OCI-LY3 (cell line): Measurements from ENCODE around the gene IKZF5.

Source experiments
- EZH2phosphoT487 ChIP-seq: fragments of 200-600 bp; shearing (Covaris generic); IDR thresholded peaks from 2 replicates; pipeline ENCODE4 v1.6.1; 2018; ENCODE audit warnings: antibody characterized with exemption, mixed run types, low read depth
- TF ChIP-seq, protein P1 (sequence below): fragments of 200-600, 300-600 bp; sonication (generic); IDR thresholded peaks from 2 replicates; pipeline ENCODE4 v1.5.1; 2014; ENCODE audit warnings: antibody characterized with exemption, low read length, low read depth

DNA sequence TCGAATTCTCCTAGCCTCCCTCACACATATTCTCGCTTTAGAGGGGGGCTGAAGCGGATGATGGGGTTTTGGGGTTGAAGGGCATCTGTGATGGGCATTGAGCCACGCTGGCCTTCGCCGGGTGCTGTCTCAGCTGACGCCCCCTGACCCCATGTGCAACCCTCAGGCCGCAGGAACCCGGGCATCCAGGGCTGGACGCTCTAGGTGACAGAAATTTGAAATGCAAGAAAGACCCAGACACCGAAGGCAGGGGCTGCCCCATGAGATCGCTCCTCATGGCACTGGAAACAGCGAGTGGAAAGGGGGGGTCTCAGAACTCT is 53.9 kb downstream of the IKZF5 start:
- TF ChIP-seq, protein P1, sequence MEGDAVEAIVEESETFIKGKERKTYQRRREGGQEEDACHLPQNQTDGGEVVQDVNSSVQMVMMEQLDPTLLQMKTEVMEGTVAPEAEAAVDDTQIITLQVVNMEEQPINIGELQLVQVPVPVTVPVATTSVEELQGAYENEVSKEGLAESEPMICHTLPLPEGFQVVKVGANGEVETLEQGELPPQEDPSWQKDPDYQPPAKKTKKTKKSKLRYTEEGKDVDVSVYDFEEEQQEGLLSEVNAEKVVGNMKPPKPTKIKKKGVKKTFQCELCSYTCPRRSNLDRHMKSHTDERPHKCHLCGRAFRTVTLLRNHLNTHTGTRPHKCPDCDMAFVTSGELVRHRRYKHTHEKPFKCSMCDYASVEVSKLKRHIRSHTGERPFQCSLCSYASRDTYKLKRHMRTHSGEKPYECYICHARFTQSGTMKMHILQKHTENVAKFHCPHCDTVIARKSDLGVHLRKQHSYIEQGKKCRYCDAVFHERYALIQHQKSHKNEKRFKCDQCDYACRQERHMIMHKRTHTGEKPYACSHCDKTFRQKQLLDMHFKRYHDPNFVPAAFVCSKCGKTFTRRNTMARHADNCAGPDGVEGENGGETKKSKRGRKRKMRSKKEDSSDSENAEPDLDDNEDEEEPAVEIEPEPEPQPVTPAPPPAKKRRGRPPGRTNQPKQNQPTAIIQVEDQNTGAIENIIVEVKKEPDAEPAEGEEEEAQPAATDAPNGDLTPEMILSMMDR, result no peak
- TF ChIP-seq EZH2phosphoT487, result no peak
